ENCODE data around the gene COQ7.

GRCh38 chr16:19115148-19116021 is 48.0 kb downstream of the COQ7 start:
- TF ChIP-seq CTCF (IDR thresholded peaks at IDR 0.05) (peak in 3 of 5 experiments; percentile 0 to 13 (median 6)), POLR2AphosphoS5 (IDR thresholded peaks at IDR 0.05) (no peak), POLR2A (IDR thresholded peaks at IDR 0.05) (no peak), EP300 (IDR thresholded peaks at IDR 0.05; ENCODE audit: low read depth) (no peak)

Data from transverse colon (tissue), 4 donors.